Ascending aorta (tissue), 2 donors: ENCODE data around the gene BANK1. TPM values are rescaled to one million over a fixed set of nuclear protein-coding genes. Genes with fewer than 3 reads are reported as not detected.

ENCODE experiments used
- DNase-seq, 2 donors: peaks; one replicate each; pipeline ENCODE4 v3.0.0-alpha.2; 2019; ENCODE audit warnings: low spot score in 2 of 2
- H3K27ac ChIP-seq, 2 donors: fragments of 200-600 bp; sonication (generic); one replicate each; pipeline ENCODE4 v1.5.1; 2016 to 2017; ENCODE audit warnings: mild to moderate bottlenecking in 1 of 2
- H3K27me3 ChIP-seq: fragments of 200-600 bp; sonication (generic); one replicate; pipeline ENCODE4 v1.5.1; 2017
- H3K36me3 ChIP-seq, 2 donors: fragments of 200-600 bp; sonication (generic); one replicate each; pipeline ENCODE4 v1.5.1; 2016
- H3K4me1 ChIP-seq, 2 donors: fragments of 200-600 bp; sonication (generic); one replicate each; pipeline ENCODE4 v1.5.1; 2016 to 2017; ENCODE audit warnings: mild to moderate bottlenecking in 1 of 2
- H3K4me3 ChIP-seq, 2 donors: fragments of 200-600 bp; sonication (generic); one replicate each; pipeline ENCODE4 v1.5.1; 2016 to 2017; ENCODE audit warnings: mild to moderate bottlenecking in 1 of 2
- H3K9me3 ChIP-seq, 2 donors: fragments of 200-600 bp; sonication (generic); one replicate each; pipeline ENCODE4 v1.5.1; 2016
- intact Hi-C: fragments of 100-400 bp; cut with DNase I; formaldehyde crosslinking; loops from one replicate; pipeline ENCODE4 v1.15.1; 2023
- total RNA-seq: library from RNA; depleted of rRNA; stranded (reverse); fragments of >200 nt; gene quantifications from one replicate; pipeline ENCODE4 v1.1.0, GENCODE V29; 2016
- TF ChIP-seq, protein P1 (sequence below), 3 experiments: fragments of 200-600 bp in 2 of 3; fragments of 450-650 bp in 1 of 3; sonication (generic) in 2 of 3; IDR thresholded peaks; one replicate each; pipeline ENCODE4 v1.5.1; 2016 to 2019; ENCODE audit warnings: antibody characterized with exemption in 3 of 3, mild to moderate bottlenecking in 1 of 3, moderate library complexity in 1 of 3

Gene BANK1
- total RNA-seq, 1 donor from 2014 or later: not detected

DNA sequence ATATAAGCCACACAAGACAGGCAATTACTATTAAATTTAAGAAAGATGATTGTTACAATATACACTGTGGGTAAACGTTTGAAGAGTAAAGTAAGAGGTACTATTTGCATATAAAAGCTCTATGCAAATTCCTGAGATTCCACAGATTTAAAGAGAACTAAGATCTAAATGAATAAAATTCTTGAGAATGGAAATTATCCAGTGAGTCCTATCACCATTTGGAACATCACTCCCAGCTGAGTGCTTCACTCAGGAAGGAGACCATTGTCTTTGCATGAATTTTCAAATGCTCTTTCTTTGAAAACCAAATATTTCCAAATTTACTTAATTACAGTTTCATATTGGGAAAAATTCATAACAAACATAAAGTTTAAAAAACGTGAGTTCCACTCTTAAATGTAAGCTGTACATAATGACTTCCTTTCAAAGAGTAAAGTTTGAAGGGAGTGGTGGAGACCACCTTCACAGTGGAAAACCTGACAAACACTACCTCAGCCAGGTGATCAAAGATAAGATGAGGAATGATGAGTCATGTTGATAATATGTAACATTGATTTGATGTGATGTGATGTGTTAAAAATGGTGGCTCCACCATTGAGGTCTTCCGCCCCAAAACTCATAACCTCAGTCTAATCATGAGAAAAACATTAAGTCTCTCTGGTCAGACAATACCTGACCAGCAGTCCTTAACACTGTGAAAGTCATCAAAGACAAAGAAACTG, 159.9 kb downstream of the BANK1 start:
- intact Hi-C loops: no loop called here
- no peak overlapping the region for H3K4me3 ChIP-seq
- H3K27ac ChIP-seq: no peak overlapping the region
- DNase-seq: no peak
- H3K4me1 ChIP-seq: no peaks in the 10 kb centered on the region
- TF ChIP-seq, protein P1, sequence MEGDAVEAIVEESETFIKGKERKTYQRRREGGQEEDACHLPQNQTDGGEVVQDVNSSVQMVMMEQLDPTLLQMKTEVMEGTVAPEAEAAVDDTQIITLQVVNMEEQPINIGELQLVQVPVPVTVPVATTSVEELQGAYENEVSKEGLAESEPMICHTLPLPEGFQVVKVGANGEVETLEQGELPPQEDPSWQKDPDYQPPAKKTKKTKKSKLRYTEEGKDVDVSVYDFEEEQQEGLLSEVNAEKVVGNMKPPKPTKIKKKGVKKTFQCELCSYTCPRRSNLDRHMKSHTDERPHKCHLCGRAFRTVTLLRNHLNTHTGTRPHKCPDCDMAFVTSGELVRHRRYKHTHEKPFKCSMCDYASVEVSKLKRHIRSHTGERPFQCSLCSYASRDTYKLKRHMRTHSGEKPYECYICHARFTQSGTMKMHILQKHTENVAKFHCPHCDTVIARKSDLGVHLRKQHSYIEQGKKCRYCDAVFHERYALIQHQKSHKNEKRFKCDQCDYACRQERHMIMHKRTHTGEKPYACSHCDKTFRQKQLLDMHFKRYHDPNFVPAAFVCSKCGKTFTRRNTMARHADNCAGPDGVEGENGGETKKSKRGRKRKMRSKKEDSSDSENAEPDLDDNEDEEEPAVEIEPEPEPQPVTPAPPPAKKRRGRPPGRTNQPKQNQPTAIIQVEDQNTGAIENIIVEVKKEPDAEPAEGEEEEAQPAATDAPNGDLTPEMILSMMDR (IDR thresholded peaks at IDR 0.05): no peak
- no peaks in the 10 kb centered on the region for H3K27me3 ChIP-seq
- no peaks in the 10 kb centered on the region for H3K36me3 ChIP-seq
- no peaks in the 10 kb centered on the region for H3K9me3 ChIP-seq

DNA sequence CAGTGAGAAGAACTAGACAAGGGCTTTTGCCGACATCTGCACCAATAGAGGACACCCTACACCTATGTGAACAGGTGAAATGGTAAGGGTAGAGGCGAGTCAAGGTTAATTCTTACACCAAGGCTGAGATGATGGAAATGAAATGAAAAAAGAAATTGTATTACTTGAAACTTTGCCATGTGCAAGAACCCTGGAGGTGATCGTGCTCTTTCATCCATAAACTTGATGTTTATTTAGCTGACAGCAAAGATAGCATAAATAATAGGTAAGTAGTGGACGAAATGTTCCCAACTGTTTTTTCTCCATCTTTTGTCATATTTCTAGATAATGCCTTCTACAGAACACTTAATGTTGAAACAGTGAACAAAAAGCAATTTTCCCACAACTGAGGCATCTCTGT, 162.5 kb downstream of the BANK1 start:
- H3K36me3 ChIP-seq: no peaks in the 10 kb centered on the region
- intact Hi-C loops: no loop called here
- TF ChIP-seq, protein P1 (IDR thresholded peaks at IDR 0.05): no peak
- no peaks in the 10 kb centered on the region for H3K27me3 ChIP-seq
- H3K4me3 ChIP-seq: no peak overlapping the region
- DNase-seq: no peak
- no peak overlapping the region for H3K27ac ChIP-seq
- H3K9me3 ChIP-seq: no peaks in the 10 kb centered on the region
- no peaks in the 10 kb centered on the region for H3K4me1 ChIP-seq

DNA sequence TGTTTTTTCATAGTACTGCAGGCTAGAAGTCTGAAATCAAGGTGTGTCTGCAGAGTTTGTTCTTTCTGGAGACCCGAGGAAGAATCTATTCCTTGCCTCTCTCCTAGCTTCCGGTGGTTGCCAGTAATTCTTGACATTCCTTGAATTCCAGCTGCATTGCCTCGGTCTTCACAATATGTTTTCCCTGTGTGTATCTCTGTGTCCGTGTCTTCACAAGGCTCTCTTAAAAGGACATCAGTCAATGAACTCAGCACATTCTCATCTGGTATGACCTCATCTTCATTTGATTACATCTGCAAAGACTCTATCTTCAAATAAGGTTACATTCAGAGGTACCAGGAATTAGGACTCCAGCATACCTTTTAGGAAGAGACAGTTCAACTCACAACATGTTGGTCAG, 163.4 kb downstream of the BANK1 start:
- no peak for DNase-seq
- Histone ChIP-seq H3K27ac (no peak overlapping the region), H3K36me3 (no peaks in the 10 kb centered on the region), H3K4me1 (no peaks in the 10 kb centered on the region), H3K4me3 (no peak overlapping the region), H3K27me3 (no peaks in the 10 kb centered on the region), H3K9me3 (no peaks in the 10 kb centered on the region)
- TF ChIP-seq, protein P1 (IDR thresholded peaks at IDR 0.05): no peak
- intact Hi-C loops: no loop called here

DNA sequence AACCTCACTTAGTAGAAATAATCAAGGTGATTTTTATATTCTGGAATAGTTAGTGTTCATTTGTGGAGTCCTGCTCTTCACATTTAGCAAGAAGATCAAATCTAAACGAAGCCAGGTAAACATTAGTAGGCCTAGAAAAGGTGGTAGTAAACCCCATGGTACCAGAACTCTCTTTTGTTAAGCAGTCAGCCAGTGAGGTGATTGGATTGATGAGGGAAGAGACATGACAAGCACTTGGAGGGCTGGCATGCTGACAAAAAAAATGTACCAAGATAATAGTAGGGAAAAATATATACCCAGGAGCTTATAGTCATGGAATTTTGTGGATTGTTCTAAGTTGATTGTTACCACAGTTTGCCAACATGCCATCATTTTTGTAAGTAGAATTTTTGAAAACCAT, 163.8 kb downstream of the BANK1 start:
- H3K36me3 ChIP-seq: no peaks in the 10 kb centered on the region
- intact Hi-C loops: no loop called here
- TF ChIP-seq, protein P1 (IDR thresholded peaks at IDR 0.05): no peak

DNA sequence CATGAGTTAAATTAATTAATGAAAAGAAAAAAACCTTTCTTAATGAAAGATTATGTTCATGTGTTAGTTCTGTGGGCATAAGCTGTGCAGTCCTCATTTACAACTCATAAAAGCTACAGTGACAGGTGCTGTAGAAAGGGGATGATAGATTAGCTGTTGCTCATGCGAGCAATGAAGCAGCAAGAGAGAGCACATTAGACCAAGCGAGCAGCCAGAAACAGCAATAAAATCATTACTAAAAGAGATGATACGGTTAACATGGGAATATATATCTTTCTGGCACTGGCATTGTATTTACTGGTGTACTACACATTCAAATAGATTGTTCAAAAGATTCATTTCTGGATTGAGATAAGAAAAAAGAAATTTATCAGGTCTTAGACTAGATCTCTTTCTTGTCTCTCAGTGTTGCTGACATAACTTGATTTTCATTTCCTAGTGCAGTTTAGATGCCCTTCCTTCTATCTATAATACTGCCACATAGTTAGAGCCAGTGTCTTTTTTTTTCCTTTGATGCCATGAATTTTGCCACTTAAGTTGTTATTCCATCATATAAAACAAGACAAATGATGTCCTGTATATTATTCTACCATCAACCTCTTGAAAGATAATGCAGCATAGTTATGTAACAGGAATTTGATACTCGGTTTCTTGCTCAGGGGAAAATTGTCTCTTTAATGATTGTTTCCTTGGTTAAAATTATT, 164.6 kb downstream of the BANK1 start:
- Histone ChIP-seq H3K36me3 (no peaks in the 10 kb centered on the region), H3K9me3 (no peaks in the 10 kb centered on the region), H3K4me3 (no peak overlapping the region), H3K27ac (no peak overlapping the region), H3K4me1 (no peaks in the 10 kb centered on the region), H3K27me3 (no peaks in the 10 kb centered on the region)
- TF ChIP-seq, protein P1 (IDR thresholded peaks at IDR 0.05): no peak
- no peak for DNase-seq
- intact Hi-C loops: no loop called here

More for the DNA sequence above, 163.8 kb downstream of the BANK1 start:
- no peak overlapping the region for H3K4me3 ChIP-seq
- no peak for DNase-seq
- no peaks in the 10 kb centered on the region for H3K27me3 ChIP-seq
- no peaks in the 10 kb centered on the region for H3K9me3 ChIP-seq
- no peaks in the 10 kb centered on the region for H3K4me1 ChIP-seq
- no peak overlapping the region for H3K27ac ChIP-seq
